ENCODE measurements around the gene OSBPL3.

DNA sequence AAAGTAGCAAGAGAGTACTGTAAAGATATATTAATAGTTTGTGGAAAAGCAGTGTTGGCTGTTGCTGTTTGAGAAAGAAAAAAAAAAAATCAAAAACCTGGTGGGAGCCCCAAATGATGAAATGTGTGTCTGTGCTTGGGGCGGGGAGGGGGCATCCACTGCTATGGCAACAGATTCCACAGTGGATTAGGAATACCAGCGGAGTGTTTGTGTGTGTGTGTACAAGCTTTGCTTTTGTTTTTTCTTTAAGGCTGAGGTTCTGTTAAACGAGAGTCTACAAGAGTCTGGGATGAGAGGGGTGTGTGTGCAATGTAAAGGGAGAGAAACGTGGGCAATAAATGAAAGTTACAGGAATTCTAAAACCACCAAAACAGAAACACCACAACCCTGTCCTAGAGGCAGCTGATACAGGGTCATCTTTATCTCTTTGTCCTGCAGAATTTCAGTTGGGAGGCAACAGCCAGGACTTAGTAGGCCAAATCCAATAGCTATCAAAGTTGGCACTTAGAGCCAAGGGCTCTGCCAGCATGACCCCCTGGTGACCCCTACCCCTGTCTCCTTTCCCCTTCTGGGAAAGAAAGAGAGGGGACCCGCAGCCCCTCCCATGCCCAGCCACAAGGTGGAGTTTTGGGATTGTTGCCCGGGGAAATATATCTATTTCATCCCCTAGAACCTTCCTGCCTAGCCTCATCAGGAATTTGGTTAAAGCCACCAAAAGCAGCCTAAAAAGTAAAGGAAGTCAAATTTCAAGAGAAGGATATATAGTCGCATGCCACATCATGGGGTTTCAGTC is 85.4 kb downstream of the OSBPL3 start:
- TF ChIP-seq, protein P1, sequence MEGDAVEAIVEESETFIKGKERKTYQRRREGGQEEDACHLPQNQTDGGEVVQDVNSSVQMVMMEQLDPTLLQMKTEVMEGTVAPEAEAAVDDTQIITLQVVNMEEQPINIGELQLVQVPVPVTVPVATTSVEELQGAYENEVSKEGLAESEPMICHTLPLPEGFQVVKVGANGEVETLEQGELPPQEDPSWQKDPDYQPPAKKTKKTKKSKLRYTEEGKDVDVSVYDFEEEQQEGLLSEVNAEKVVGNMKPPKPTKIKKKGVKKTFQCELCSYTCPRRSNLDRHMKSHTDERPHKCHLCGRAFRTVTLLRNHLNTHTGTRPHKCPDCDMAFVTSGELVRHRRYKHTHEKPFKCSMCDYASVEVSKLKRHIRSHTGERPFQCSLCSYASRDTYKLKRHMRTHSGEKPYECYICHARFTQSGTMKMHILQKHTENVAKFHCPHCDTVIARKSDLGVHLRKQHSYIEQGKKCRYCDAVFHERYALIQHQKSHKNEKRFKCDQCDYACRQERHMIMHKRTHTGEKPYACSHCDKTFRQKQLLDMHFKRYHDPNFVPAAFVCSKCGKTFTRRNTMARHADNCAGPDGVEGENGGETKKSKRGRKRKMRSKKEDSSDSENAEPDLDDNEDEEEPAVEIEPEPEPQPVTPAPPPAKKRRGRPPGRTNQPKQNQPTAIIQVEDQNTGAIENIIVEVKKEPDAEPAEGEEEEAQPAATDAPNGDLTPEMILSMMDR (IDR thresholded peaks at IDR 0.05 in 4 of 5, conservative IDR thresholded peaks at IDR 0.05 in 1 of 5), result peak in 3 of 5 experiments; percentile 10 to 35 (median 27)
- no peak for TF ChIP-seq POLR2A (IDR thresholded peaks at IDR 0.05)

All from gastrocnemius medialis (tissue), 4 donors.